Renal pelvis (tissue), 4 donors: Measurements from ENCODE around the gene FBLN1. TPM values are rescaled to one million over a fixed set of nuclear protein-coding genes. Genes with fewer than 3 reads are reported as not detected.

Experiments
- DNase-seq: peaks from one replicate; pipeline ENCODE4 v3.0.0-alpha.2; 2013
- polyA plus RNA-seq, 3 donors: library from polyadenylated mRNA; unstranded; fragments of 120-200 nt; gene quantifications; one replicate each; pipeline ENCODE4 v1.2.1, GENCODE V29; 2013; ENCODE audit not compliant: insufficient read length in 3 of 3

Gene FBLN1
- polyA plus RNA-seq, 3 donors, result 93.3 to 158 (median 115) TPM

- no peak for DNase-seq
Measured at GRCh38 chr22:45632791-45633515, 130.3 kb downstream of the FBLN1 start.

- DNase-seq, result no peak
Measured at GRCh38 chr22:45636683-45637082, 134.0 kb downstream of the FBLN1 start.

DNA sequence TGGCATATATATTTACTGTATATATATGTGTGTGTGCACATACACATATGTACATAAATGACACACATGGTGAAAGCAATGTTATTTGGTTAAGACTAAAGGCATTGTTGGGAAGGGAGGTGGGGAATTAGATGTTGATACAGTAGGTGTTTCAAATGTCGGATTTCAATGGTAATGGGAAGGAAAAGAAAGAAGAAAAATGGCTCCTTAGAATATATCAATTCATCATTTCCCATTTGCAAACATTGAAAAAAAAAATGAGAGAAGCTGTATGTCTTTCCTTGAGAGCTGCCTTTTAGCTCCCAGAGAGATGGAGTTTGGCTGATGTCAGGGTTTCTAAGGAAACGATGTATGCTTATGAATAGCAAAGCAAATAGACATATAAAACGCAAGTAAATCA lies 135.5 kb downstream of the FBLN1 start:
- no peak for DNase-seq

DNA sequence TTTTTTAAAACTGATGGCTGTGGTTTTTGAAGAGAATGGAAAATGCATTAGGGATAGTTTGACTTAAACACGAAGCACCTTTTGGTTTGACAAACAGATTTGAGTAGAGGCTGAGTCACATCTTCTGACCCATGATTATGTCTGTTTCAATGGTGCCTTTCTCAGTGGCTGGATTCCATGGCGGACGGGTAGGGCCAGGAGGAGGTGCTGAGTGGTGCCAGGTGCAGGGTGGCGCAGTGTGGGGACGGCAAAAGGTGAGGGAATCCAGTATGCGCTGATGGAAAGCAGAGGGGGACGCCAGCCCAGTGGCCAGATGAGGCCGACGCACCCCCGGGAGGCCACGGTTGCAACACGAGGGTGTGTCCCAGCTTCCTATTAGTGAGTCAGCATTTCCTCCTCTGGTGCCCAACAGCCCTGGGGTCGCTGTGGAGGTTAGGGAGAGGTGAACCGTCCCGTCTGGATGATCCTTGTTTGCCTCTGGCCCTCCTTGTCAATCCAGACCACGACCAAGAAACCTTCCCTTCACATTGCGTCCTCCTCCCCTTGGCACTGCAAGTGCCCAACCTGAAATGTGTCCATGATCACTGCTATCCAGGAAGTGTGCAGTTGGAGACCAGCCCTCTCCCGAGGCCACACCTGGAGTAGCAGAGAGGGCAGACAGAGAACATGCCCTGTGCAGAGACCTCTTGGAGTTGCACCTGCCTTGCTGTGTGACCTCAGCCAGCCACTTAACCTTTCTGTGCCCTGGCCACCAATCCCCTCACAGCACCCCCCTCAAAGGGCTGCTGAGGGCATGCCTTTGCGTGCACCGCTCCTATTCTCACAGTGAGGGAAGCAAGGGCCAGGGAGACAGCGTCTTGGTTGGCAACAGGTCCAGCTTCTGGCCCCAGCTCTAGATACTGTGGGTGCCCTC lies 136.4 kb downstream of the FBLN1 start:
- no peak for DNase-seq

GRCh38 chr22:45639747-45640102 lies 137.0 kb downstream of the FBLN1 start:
- no peak for DNase-seq

GRCh38 chr22:45640291-45640940 lies 137.7 kb downstream of the FBLN1 start:
- no peak for DNase-seq

DNA sequence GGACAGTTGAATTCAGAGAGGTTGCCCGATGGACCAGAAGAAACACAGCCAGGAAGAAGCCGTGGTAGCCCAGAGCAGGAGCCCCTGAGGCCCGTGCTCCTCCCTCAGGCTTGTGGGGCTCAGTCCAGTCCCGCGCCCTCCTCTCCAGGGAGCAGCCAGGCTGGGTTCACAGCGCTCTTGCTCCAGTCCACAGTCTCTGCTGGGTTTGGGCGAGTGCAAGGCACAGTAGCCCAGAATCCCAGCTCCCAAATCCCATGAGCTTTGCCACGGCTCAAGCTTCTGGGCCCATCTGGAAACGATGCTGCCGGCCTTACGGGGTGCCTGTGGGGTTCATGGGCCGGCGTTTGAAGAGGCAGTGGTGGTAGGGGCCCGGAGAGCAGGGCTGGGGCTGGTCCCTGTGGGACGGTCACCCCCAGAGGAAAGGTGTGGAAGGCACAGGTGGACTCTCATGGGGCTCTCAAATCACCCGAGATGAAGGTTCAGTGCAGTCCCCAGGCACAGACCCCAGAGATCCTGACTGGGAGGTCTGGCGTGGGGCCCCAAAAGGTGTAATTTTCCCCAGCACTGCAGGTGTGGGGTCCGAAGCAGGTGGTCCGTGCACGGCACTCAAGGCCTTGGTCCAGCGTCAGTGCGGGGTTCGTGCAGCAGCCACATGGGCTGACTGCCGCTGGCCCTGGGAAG lies 138.4 kb downstream of the FBLN1 start:
- no peak for DNase-seq

GRCh38 chr22:45642986-45643385 lies 140.3 kb downstream of the FBLN1 start:
- no peak for DNase-seq

- DNase-seq, result no peak
Measured at GRCh38 chr22:45644714-45645113, 142.0 kb downstream of the FBLN1 start.

DNA sequence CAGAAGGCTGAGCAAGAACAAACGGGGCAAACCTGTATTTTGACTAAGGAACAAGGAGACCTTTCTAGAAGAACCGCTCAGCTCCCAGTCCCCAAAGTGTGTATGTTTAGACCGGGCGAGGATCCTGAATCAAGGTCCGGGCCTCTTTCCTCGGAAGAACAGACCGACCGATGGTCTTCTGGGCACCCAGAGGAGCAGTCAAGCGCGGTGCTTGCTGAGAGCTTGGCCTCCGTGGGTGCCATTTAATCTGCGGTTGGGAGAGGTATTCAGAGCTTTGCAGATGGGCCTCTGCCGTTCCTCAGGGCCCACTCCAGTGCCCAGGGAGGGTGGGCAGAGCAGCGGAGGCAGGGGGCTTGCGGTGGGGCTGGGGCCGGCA lies 142.5 kb downstream of the FBLN1 start:
- no peak for DNase-seq

DNA sequence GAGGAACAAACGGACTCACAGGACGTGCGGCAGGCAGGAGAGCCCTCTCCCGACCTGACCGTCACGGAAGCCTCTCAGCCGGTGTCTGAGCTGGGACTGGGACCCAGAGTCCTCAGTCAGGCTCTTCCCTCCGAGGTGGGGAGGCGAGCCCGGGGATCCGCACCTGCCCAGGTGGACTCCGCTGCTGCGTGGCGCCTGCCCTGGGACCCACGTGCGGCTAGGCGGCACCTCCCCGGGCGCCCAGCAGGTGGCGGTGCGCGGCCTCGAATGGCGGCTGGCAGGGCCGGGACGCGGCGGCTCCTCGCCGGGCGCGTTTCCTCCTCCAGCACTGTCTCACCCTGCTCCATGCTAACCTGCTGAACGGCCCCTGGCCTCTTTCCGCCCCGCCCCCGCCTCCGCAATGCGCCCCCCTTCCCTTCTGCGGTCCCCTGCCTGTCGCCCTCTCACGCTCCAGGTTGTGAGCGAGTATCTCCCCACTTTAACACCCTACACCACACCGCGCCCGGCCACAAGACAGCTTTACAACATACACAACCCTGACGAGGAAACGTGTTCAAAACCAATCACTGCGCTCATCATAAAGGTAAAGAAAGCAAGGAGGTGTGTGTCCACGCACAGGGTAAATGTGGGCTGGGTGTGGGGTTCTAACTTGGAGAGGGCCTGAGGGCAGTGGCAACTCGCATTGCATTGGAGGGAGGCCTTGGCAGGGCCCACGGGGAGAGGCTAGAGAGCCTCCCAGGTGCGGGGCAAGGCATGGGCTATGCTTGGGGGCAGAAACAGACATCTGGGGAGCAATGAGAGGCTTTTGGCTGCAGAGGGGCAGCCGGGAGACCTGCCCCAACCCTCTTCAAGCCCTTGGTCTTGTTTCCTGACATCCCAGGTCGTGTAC lies 143.1 kb downstream of the FBLN1 start:
- peak; percentile 58 for DNase-seq

DNA sequence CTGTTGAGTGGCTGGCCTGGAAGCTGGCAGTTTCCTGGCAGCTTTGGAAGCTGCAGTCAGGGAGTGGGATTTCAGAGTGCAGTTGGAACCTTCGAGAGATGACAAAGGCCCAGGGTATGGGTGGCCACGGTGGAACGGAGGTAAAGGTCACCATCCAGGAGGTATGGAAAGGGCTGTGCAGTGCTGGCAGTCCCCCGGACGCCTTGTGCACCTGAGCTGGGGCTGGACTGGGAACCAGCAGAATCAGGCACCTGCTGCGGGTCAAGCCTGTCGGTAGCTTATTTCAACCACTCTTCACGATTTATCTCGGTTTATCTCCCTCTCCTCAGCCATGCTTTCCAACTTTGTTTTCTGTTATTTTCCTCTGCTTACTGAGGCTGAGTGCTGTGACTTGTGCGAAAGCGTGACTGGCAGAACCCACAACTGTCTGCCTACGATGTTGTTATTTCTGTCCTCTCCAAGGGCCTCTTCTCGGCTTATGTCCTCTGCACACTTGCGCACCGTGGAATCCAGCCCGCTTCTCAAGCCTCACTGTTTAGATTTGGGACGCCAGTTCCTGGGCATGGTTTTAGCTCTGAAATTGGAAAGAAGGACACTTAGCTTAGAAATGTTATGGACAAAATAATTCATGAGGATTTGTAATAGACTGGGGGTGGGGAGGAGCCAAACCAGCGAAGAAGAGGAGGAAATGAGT lies 145.0 kb downstream of the FBLN1 start:
- DNase-seq, result no peak

- no peak for DNase-seq
Measured at GRCh38 chr22:45648301-45649117, 145.8 kb downstream of the FBLN1 start.

DNA sequence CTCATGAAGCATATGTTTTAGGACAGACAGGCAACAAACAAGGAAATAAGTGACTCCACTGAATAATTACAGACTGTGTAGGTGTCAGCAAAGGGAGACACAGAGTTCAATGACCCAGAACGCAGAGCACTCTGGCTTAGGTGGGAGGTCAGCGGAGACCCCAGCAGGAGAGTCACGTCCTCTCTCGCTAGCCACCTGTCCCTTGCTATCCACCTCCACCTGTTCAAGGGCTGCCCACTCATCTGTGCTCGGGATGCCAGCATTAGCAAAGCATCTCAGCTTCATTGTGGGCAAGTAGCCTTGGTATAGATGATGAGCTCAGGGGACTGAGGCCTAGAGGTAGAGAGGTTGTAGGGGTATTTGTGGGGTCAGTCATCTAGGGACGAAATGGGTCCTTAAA lies 147.1 kb downstream of the FBLN1 start:
- no peak for DNase-seq

GRCh38 chr22:45650721-45651120 lies 148.0 kb downstream of the FBLN1 start:
- no peak for DNase-seq
